Parathyroid adenoma (tissue), 2 donors: ENCODE results near the gene NUBP2.

Experiments
- H2AFZ ChIP-seq: fragments of 300-600 bp; sonication (generic); one replicate; pipeline ENCODE4 v1.7.0; 2017; ENCODE audit warnings: antibody characterized with exemption, mild to moderate bottlenecking
- H3K27ac ChIP-seq: fragments of 300-600 bp; sonication (generic); one replicate; pipeline ENCODE4 v1.7.0; 2017
- H3K27me3 ChIP-seq: fragments of 300-600 bp; sonication (generic); one replicate; pipeline ENCODE4 v1.7.0; 2017; ENCODE audit warnings: low read length; ENCODE audit not compliant: control insufficient read depth, insufficient read depth
- H3K36me3 ChIP-seq: fragments of 300-600 bp; sonication (generic); one replicate; pipeline ENCODE4 v1.7.0; 2017; ENCODE audit warnings: low read length; ENCODE audit not compliant: control insufficient read depth, insufficient read depth
- H3K4me1 ChIP-seq: fragments of 300-600 bp; sonication (generic); one replicate; pipeline ENCODE4 v1.7.0; 2017; ENCODE audit warnings: control low read depth
- H3K4me2 ChIP-seq: fragments of 300-600 bp; sonication (generic); one replicate; pipeline ENCODE4 v1.7.0; 2017; ENCODE audit warnings: low read length
- H3K4me3 ChIP-seq: fragments of 300-600 bp; sonication (generic); one replicate; pipeline ENCODE4 v1.7.0; 2017; ENCODE audit warnings: low read depth, low read length
- H3K79me2 ChIP-seq: fragments of 300-600 bp; sonication (generic); one replicate; pipeline ENCODE4 v1.7.0; 2017; ENCODE audit warnings: control low read depth
- H3K9ac ChIP-seq: fragments of 300-600 bp; sonication (generic); one replicate; pipeline ENCODE4 v1.7.0; 2017; ENCODE audit warnings: mild to moderate bottlenecking
- H3K9me3 ChIP-seq: fragments of 300-600 bp; sonication (generic); one replicate; pipeline ENCODE4 v1.7.0; 2017; ENCODE audit warnings: low read length; ENCODE audit not compliant: control insufficient read depth
- TF ChIP-seq, protein P1 (sequence below): fragments of 300-600 bp; sonication (generic); IDR thresholded peaks from one replicate; pipeline ENCODE4 v1.7.0; 2017; ENCODE audit warnings: antibody characterized with exemption, mild to moderate bottlenecking
- donor health status: primary hyperparathyroidism.

NUBP2 gene

DNA sequence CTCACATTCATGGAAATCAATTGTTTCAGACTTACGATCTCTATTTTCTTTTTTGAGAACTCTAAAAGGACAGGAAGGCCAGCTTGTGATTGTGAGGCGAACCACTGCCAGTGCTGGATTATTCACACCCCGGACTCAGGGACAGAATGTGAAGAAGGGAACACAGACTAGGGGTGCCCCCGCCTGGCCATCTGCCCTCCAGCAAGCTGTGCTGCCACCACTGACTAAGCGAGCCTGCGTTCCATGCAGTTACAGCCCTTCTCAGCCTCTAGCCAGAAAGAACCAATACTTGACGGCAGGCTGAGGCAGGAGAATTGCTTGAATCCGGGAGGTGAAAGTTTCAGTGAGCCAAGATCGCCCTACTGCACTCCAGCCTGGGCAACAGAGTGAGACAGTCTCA is 41.1 kb downstream of the NUBP2 start:
- H3K79me2 ChIP-seq, result peaks cover 52% of the 10 kb centered on the region
- H3K27ac ChIP-seq, result no peak overlapping the region
- H3K36me3 ChIP-seq, result no peaks in the 10 kb centered on the region
- H3K4me2 ChIP-seq, result no peak overlapping the region
- H3K4me1 ChIP-seq, result peaks cover 8% of the 10 kb centered on the region
- no peaks in the 10 kb centered on the region for H3K9me3 ChIP-seq
- H3K27me3 ChIP-seq, result no peaks in the 10 kb centered on the region
- TF ChIP-seq, protein P1, sequence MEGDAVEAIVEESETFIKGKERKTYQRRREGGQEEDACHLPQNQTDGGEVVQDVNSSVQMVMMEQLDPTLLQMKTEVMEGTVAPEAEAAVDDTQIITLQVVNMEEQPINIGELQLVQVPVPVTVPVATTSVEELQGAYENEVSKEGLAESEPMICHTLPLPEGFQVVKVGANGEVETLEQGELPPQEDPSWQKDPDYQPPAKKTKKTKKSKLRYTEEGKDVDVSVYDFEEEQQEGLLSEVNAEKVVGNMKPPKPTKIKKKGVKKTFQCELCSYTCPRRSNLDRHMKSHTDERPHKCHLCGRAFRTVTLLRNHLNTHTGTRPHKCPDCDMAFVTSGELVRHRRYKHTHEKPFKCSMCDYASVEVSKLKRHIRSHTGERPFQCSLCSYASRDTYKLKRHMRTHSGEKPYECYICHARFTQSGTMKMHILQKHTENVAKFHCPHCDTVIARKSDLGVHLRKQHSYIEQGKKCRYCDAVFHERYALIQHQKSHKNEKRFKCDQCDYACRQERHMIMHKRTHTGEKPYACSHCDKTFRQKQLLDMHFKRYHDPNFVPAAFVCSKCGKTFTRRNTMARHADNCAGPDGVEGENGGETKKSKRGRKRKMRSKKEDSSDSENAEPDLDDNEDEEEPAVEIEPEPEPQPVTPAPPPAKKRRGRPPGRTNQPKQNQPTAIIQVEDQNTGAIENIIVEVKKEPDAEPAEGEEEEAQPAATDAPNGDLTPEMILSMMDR, result no peak
- H3K4me3 ChIP-seq, result no peak overlapping the region
- no peak overlapping the region for H2AFZ ChIP-seq
- no peak overlapping the region for H3K9ac ChIP-seq

DNA sequence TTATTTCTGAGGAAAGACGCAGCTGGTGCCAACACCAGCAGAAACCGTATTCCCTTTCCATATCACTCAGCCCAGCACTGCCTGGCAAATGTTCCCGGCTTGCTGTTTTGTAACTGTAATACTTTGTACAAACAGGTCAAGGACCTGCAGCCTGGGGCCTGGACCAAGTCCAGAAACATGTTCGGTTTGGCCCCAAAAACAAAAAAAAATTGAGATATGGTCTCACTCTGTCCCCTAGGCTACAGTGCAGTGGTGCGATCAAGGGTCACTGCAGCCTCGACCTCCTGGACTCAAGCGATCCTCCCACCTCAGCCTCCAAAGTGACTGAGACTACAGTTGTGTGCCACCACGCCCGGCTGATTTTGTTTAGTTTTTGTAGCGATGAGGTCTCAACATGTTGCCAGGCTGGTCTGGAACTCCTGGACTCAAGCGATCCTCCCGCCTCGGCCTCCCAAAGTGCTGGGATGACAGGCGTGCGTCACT is 42.7 kb downstream of the NUBP2 start:
- H3K27ac ChIP-seq, result no peak overlapping the region
- no peak overlapping the region for H2AFZ ChIP-seq
- H3K79me2 ChIP-seq, result peaks cover 52% of the 10 kb centered on the region
- no peaks in the 10 kb centered on the region for H3K36me3 ChIP-seq
- H3K9me3 ChIP-seq, result no peaks in the 10 kb centered on the region
- H3K27me3 ChIP-seq, result no peaks in the 10 kb centered on the region
- H3K4me2 ChIP-seq, result peak overlapping the region; percentile 83
- H3K4me3 ChIP-seq, result peak overlapping the region; percentile 45
- no peak overlapping the region for H3K9ac ChIP-seq
- TF ChIP-seq, protein P1, result no peak
- H3K4me1 ChIP-seq, result peaks cover 14% of the 10 kb centered on the region

DNA sequence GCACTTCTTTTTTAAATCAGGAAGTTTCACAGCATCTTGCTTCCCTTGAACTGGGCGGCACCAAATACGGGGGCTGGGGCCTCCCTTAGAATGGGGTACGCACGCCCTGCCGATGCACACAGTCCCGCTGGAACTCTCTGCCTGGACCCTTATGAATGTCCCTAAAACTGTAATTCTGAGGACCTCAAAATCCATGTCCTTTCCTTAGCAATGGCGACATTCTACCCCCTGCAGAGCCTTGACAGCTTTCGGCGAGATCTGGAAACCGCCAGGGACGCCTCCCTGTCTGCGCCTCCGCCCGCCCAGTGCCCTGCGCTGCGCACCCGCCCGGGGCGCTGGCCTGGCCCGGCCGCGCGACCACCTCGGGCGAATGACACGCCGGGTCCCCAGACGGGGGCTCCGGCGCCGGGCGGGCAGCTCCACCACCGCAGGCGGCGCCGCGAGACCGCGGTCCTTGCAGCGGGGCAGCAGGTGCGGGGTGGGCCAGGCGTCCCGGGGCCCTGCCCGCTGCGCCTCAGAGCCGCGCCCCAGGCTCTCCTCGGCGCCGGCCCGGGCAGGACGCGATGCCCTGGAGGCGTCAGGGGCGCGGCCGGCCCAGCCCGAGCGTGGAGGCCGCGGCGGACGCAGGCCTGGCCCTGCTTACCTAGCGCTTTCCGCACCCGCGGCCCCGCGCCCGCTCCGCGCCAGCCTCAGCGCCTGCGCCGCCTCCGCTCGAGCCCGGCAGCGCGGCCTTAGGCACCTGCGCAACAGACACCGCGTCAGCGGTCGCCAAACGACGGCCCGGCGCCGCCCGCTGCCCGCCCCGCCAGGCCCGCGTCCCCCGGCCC is 43.3 kb downstream of the NUBP2 start:
- Histone ChIP-seq H3K27me3 (no peaks in the 10 kb centered on the region), H3K36me3 (no peaks in the 10 kb centered on the region), H3K9me3 (no peaks in the 10 kb centered on the region), H3K9ac (no peak overlapping the region), H2AFZ (peak overlapping the region; percentile 56), H3K4me2 (peak overlapping the region; percentile 83), H3K27ac (no peak overlapping the region), H3K79me2 (peaks cover 47% of the 10 kb centered on the region), H3K4me1 (peaks cover 14% of the 10 kb centered on the region), H3K4me3 (peak overlapping the region; percentile 45)
- TF ChIP-seq, protein P1, result no peak

DNA sequence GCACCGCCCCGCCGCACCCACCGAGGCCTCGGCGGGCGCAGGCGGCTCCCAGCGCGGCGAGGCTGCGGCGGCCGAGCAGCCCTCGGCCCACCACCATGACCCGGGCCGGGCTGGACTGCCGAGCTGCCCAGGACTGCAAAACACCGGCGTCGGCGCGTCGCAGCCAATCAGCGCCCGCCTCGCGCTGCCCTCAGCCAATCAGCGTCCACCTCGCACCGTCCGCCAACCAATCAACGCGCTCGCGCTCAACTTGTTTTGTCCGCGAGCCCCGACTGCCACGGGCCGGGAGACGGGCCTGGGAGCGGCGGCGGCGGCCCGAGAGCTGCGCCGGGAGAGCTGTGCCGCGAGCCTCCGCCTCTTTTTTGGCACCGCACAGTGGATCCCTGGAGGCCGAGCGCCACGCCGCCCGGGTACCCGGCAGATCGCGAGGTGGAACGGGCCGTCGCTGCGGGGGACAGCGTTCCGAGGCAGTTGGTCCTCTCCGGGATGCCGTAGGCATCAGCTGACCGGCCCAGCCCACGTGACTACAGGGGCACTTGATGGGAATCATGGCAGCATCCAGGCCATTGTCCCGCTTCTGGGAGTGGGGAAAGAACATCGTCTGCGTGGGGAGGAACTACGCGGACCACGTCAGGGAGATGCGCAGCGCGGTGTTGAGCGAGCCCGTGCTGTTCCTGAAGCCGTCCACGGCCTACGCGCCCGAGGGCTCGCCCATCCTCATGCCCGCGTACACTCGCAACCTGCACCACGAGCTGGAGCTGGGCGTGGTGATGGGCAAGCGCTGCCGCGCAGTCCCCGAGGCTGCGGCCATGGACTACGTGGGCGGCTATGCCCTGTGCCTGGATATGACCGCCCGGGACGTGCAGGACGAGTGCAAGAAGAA is 44.2 kb downstream of the NUBP2 start, which contains the start of the genes FAHD1 and HAGH:
Gene FAHD1, plus strand, starts transcription at position 516 of the 883 bp plus-strand sequence. Its CDS starts 33 bp downstream, at position 549.
Gene HAGH, minus strand, starts transcription at position 135 of the 883 bp plus-strand sequence. Its CDS starts 38 bp downstream, at position 97.
- TF ChIP-seq, protein P1, result no peak
- H3K36me3 ChIP-seq, result no peaks in the 10 kb centered on the region
- H3K4me2 ChIP-seq, result peak within 1 kb of the TSS; percentile 97
- peak within 1 kb of the TSS; percentile 65 for H3K27ac ChIP-seq
- H3K4me3 ChIP-seq, result peak within 1 kb of the TSS; percentile 85
- H3K4me1 ChIP-seq, result peaks cover 14% of the 10 kb centered on the region
- H2AFZ ChIP-seq, result peak within 1 kb of the TSS; percentile 99
- no peaks in the 10 kb centered on the region for H3K9me3 ChIP-seq
- peaks cover 42% of the 10 kb centered on the region for H3K79me2 ChIP-seq
- peak within 1 kb of the TSS; percentile 8 for H3K9ac ChIP-seq
- no peaks in the 10 kb centered on the region for H3K27me3 ChIP-seq
